Neural progenitor cell (in vitro differentiated cells): Measurements from ENCODE around the gene TNIP1.

Source experiments
- CTCF ChIP-seq: fragments of 200-600 bp; sonication (generic); IDR thresholded peaks from 2 replicates; pipeline ENCODE4 v1.5.1; 2017; ENCODE audit warnings: antibody characterized with exemption, mild to moderate bottlenecking
- EZH2 ChIP-seq: fragments of 200-600 bp; sonication (generic); IDR thresholded peaks from 2 replicates; pipeline ENCODE4 v1.6.1; 2017; ENCODE audit warnings: antibody characterized with exemption, mild to moderate bottlenecking, moderate library complexity

GRCh38 chr5:151096001-151096373 is 15.2 kb upstream of the TNIP1 start:
- no peak for TF ChIP-seq EZH2
- TF ChIP-seq CTCF: no peak
